NCI-H446 treated with DMSO at 0.1 percent for 48 hours (cell line): ENCODE data around the gene ADGRB3.
"Not testable (repeated sequence)": the region's sequence is repeated elsewhere in the genome, so short reads cannot be mapped to it uniquely, and the experiment has no call there.

ENCODE experiments used
- DNase-seq: peaks from one replicate; lab custom pipeline; 2025; lab: John Stamatoyannopoulos, UW

The ADGRB3 gene

GRCh38 chr6:69265090-69265489 is 630.0 kb downstream of the ADGRB3 start:
- DNase-seq = no peak

DNA sequence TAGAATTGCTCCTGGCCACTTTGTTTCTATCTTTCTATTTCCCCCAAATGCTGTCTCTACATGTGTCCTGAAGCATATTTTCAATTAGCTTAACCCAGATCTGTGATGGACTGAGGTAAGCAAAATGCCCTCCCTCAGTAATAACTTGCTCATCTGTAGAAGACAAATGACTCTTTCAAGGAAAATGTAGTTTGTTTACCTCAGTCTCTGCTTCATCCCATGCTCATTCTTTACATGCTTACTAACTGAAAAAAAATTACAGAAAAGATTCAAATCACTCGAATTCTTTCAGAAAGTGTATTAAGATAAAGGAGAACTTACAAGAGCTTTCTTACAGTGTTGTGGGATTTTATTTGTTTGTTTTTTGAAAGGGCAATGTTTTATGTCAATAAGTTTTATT is 630.6 kb downstream of the ADGRB3 start:
- no peak for DNase-seq

DNA sequence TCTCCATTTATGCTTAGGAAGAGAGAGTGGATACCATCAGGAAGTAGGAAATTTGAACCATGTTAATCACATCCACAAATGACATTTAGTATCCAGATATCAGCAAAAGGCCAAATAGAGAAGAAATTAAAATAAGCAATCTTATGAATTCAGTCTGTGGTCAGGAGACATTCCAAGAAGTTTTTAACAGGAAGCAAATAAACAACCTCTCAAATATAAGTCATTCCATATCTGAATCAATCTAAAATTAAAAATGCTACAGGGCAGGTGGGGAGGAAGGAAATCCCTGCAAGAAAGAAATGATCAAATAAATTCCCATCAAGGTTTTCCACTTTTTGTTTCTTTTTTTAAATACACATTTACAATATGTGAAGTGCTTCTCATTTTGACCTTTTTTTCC is 641.1 kb downstream of the ADGRB3 start:
- no peak for DNase-seq

GRCh38 chr6:69279805-69280204 is 644.7 kb downstream of the ADGRB3 start:
- no peak for DNase-seq

GRCh38 chr6:69280858-69281257 is 645.8 kb downstream of the ADGRB3 start:
- DNase-seq = no peak

- DNase-seq = peak; percentile 5
These were observed 649.2 kb downstream of the ADGRB3 start for GRCh38 chr6:69284176-69284730.

- DNase-seq = no peak
These were observed 650.0 kb downstream of the ADGRB3 start for GRCh38 chr6:69285054-69285453.

GRCh38 chr6:69286331-69286730 is 651.2 kb downstream of the ADGRB3 start:
- DNase-seq = peak; percentile 6

- DNase-seq = not testable (repeated sequence)
These were observed 653.1 kb downstream of the ADGRB3 start for GRCh38 chr6:69288198-69288597.

DNA sequence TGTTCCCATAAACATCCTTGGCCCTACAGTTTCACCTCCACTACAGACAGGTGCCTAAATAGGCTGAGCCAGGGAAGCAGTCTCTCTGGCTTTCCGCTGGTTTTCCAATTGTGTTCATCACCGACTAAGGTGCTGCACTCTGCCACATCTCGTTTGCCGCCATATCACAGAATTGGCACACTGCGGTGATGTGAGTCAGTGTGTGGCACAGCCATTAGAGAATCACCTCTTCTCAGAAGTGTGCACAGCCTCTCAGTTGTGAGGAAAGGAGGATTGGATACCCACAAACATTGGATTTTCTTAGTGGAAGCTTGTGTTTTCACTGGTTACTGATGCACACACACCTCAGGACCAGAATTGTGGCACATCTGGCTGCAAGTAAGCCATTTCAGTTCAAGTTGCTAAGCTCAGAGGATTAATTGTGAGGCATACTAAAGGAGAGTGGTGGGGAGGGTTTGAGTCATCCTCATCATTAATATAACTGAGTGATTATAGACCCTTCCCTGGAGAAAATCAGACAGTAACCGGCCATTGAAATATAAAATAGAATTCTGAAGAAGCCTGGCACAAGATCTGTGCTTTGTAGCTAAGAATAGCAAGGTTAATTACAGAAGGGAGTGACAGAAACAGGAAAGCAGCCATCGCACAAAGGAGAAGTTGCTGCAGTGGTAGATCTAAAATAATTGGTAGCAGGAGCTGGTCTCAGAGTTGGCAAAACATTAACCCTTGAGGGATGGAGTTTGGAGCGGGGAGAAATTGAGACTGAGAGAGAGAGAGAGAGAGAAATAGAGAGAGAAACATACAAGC is 654.8 kb downstream of the ADGRB3 start:
- no peak for DNase-seq

DNA sequence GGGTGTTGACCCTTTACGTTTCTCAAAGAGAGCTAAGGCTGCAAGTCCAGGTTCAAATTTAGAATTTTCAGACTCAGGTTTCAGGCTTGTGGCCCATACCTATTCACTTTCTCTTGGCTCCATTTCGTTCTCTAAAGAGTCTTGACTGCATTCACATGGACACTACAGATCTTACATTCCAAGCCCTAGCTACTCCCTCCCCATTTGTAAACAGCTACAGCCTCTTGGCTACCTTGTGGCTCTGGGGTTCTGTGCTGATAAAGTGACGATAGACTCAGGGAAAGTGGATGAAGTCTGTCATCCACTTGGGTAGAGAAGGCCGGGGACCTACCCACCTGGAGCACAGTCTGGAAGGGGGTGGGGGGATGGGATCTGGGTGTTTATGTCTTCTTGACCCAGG is 658.4 kb downstream of the ADGRB3 start:
- no peak for DNase-seq

DNA sequence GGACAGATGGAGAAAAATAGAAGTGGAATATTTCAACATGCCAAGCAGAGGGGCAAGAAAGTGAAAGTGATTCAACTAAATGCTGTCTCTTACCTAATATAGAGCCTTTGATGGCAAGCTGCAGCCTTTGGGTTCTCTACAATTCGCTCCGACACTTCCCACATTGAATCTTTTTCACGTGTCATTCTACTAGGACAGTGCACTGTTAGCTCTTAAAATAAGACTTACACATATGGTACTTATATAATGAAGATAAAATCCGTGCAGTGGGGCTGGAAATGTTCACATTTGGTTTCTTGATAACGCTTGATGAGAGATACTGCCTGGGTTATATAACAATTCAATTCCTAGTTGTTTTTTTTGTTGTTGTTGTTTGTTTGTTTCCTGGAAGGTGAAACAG is 659.3 kb downstream of the ADGRB3 start:
- no peak for DNase-seq

DNA sequence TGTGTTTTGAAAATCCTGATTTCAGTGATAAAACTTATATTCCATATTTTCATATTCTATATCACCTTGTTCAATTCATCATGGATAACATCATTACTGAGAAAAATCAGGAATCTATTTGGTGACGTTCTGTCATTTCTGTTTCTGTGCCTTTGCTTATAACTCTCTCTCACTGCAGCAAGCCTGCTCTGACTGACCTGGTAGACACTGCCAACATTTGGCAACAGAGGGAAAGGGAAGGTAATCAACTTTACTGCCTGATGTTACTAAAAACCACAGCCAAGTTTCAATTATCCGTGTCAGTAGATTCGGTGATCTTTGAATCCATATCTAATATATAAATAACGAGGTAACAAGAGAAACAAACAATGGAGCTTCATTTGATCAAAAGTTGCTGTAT is 659.8 kb downstream of the ADGRB3 start:
- DNase-seq = no peak

DNA sequence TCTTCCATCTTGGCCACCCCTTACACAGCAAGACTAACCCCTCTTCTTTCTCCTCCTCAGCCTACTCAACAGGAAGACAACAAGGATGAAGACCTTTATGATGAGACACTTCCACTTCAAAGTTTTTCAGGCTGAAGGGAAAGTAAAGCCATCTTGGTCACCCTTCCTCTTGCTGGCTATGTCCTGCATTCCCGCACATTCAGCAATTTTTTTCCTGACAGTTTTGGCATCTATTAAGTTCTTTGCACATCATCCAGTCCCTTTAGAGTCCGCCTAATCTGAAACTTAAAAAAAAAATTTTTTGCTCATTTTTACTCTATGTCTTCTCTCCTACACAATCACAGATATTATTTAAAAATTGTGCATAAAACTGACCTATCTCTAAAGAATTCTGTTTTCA is 668.3 kb downstream of the ADGRB3 start:
- no peak for DNase-seq

- DNase-seq = no peak
These were observed 670.4 kb downstream of the ADGRB3 start for GRCh38 chr6:69305456-69305855.

GRCh38 chr6:69308584-69308983 is 673.5 kb downstream of the ADGRB3 start:
- no peak for DNase-seq

- no peak for DNase-seq
These were observed 676.8 kb downstream of the ADGRB3 start for GRCh38 chr6:69311888-69312287.

GRCh38 chr6:69314001-69314400 is 678.9 kb downstream of the ADGRB3 start:
- no peak for DNase-seq

- DNase-seq = no peak
These were observed 679.4 kb downstream of the ADGRB3 start for GRCh38 chr6:69314531-69314930.

- DNase-seq = peak; percentile 9
These were observed 696.8 kb downstream of the ADGRB3 start for GRCh38 chr6:69331886-69332285.

DNA sequence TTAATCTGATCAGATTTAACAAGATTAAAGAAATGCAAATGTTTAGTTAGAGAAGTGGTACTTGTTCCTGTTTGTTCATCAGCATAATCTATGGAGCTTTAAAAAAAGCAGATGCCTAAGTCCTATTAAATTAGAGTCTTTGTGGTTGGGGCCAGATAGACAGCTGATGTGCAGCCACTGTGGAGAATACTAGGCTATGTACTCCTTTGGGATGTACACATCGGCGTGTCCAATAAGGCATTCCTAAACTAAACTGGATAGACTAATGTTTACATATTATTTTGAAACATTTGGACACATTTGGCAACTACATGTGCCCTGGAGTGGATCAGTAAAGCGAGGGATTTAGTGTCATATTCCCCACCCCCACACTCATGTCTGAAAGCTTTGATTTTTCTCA is 702.2 kb downstream of the ADGRB3 start:
- DNase-seq = no peak

DNA sequence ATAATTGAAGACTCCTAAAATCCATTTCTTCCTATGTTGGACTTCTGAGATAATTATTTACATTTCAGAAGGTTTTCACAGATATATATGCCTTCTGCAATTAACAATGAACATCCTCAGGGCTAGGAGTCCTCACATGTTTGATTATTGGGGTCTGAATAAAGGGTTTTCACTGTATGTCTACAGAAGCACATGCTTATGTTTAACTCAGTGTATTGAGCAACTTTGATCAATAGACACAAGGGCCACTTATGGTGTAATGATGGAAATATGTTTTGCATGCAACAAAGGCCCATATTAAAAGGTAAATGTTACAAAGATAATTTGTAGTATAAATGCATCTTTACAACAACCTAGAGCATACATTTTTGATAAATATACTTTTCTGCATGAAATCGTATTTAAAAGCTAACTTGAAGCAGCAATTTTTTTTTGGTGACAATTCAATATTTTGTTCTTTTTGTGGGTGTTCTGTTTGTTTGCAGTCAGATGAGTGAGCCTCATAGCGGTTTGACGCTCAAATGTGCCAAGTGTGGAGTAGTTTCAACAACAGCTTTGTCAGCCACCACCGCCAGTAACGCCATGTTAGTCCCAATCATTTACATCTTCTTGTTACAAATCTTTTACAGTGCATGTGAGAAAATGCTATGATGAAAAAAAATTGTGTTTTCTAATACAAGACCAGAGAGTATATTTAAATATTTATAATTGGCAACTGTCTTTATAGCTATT is 703.5 kb downstream of the ADGRB3 start:
- DNase-seq = no peak

DNA sequence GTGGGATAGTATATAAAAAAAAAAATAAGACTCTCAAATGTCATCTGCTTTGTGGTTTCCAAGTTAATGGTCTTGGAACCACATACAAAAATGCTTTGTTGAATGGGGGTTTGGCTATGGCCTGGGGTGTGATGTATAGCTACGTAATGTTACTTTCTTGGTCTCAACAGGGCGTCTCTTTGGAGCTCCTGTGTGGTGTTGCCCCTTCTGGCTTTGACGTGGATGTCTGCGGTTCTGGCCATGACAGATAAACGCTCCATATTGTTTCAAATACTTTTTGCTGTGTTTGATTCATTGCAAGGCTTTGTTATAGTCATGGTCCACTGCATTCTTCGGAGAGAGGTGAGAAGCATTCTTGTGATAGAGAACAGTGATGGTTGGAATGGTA is 704.1 kb downstream of the ADGRB3 start:
- DNase-seq = no peak
